Activated T-cell treated with anti-CD3 and anti-CD28 coated beads, Interleukin-2, amount 50 U/mL, for 72 hours (primary cell): ENCODE results near the gene AAK1. TPM values are rescaled to one million over a fixed set of nuclear protein-coding genes. Genes with fewer than 3 reads are reported as not detected.
"Not testable (repeated sequence)": the region's sequence is repeated elsewhere in the genome, so short reads cannot be mapped to it uniquely, and the experiment has no call there.

Experiments
- ATAC-seq, 2 donors: fragments of 150-1000 bp; cut with Tn5 transposase; replicated peaks in 1 of 2; 2 replicates each; pipeline ENCODE4 v1.10.0; 2021; ENCODE audit warnings: moderate library complexity in 2 of 2, mild to moderate bottlenecking in 1 of 2
- DNase-seq, 2 donors: peaks; one replicate each; pipeline ENCODE4 v3.0.0; 2021 to 2022; ENCODE audit warnings: mixed read lengths in 1 of 2
- H3K27ac Mint-ChIP-seq: one replicate; pipeline ENCODE4 v1.8.0; 2022; ENCODE audit warnings: mild to moderate bottlenecking, moderate library complexity, mixed read lengths
- H3K27me3 Mint-ChIP-seq: one replicate; pipeline ENCODE4 v1.8.0; 2022; ENCODE audit warnings: low read depth, mixed read lengths
- H3K36me3 Mint-ChIP-seq, 2 donors: one replicate each; pipeline ENCODE4 v1.8.0; 2022; ENCODE audit warnings: mixed read lengths in 2 of 2, mild to moderate bottlenecking in 1 of 2; ENCODE audit not compliant: insufficient read depth in 2 of 2
- H3K4me1 Mint-ChIP-seq: one replicate; pipeline ENCODE4 v1.8.0; 2022; ENCODE audit warnings: low read depth, mixed read lengths
- H3K4me3 Mint-ChIP-seq, 2 donors: one replicate each; pipeline ENCODE4 v1.8.0; 2022; ENCODE audit warnings: mild to moderate bottlenecking in 2 of 2, mixed read lengths in 2 of 2, moderate library complexity in 2 of 2
- H3K9me3 Mint-ChIP-seq, 2 donors: one replicate each; pipeline ENCODE4 v1.8.0; 2022; ENCODE audit warnings: mixed read lengths in 2 of 2
- total RNA-seq, 2 donors: library from RNA; stranded (reverse); gene quantifications; one replicate each; pipeline ENCODE4 v1.2.3, GENCODE V29; 2022

The AAK1 gene
- total RNA-seq, 2 donors from 2014 or later = 134 to 137 TPM

DNA sequence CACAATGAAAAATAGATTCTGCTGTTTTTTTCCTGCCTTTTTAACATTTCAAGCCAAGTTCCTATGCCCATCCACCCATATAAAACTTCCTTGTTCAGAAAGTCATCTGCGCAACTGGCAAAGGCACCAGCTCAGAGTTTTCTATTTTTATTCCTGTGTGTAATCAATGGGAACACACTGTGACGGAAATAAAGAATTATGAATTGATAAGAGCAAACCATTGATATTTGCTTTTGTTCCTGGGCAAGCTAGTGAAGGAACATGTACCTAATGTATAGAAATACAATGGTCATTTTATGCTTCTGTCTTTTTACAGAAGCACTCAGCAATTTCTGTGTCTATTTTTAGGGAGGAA, 30.8 kb upstream of the AAK1 start:
- Mint-ChIP-seq H3K4me3 (no peak overlapping the region), H3K27ac (no peak overlapping the region), H3K9me3 (peaks cover 1 to 2% of the 10 kb centered on the region in 2 donors), H3K27me3 (no peaks in the 10 kb centered on the region), H3K36me3 (peaks cover 2 to 7% of the 10 kb centered on the region in 2 donors), H3K4me1 (peaks cover 56% of the 10 kb centered on the region)
- no peak for ATAC-seq
- DNase-seq = no peak

DNA sequence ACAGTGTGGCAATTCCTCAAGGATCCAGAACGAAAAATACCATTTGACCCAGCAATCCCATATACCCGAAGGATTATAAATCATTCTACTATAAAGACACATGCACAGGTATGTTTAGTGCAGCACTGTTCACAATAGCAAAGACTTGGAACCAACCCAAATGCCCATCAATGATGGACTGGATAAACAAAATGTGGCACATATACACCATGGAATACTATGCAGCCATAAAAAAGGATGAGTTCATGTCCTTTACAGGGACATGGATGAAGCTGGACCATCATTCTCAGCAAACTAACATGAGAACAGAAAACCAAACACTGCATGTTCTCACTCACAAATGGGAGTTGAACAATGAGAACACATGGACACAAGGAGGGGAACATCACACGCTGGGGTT, 29.6 kb upstream of the AAK1 start:
- H3K36me3 Mint-ChIP-seq, DNase-seq, H3K9me3 Mint-ChIP-seq, H3K4me3 Mint-ChIP-seq, H3K27me3 Mint-ChIP-seq, H3K27ac Mint-ChIP-seq, ATAC-seq: not testable (repeated sequence)
- H3K4me1 Mint-ChIP-seq = peaks cover 48% of the 10 kb centered on the region

DNA sequence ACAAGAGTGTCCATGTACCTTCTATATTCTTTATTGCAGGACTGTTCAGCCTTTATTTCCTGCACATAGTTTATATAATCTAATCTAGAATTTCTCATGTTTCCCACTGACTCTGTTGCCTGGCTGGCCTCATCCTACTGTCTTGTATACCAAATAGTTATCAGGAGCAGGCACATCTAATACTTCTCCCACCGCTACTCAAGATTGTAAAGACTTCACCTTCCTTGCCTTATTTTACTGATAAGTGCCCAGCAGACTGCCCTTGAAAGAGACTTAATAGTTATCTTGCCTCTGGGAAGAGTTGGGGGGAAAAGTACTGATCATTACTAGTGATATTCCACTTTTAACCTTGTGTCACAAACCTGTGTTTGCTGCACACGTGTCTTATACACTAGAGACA, 26.1 kb upstream of the AAK1 start:
- Mint-ChIP-seq H3K9me3 (peaks cover 1 to 2% of the 10 kb centered on the region in 2 donors), H3K36me3 (peaks cover 2 to 7% of the 10 kb centered on the region in 2 donors), H3K27ac (no peak overlapping the region), H3K4me3 (no peak overlapping the region), H3K27me3 (no peaks in the 10 kb centered on the region), H3K4me1 (peaks cover 35% of the 10 kb centered on the region)
- no peak for ATAC-seq
- DNase-seq = no peak

DNA sequence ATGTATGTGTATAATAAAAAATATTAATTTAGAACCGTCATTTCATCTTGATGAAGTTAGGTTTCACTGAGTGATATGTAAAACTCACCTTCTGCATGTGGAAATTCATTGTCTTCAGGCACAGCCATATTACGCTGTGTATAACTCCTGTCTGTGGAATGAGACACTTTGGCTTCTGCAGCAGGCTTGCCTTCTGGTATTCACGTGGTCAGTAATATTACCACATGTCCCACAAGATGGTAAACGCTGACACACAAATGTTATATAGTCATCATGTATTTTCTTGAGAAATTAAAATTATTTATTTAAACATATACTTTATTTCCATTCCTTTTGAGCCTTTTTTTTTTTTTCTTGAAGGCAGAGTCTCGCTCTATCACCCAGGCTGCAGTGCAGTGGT, 25.1 kb upstream of the AAK1 start:
- no peak for ATAC-seq
- Mint-ChIP-seq H3K4me1 (peaks cover 28% of the 10 kb centered on the region), H3K9me3 (peaks cover 5% of the 10 kb centered on the region in 2 donors), H3K36me3 (peaks cover 5 to 10% of the 10 kb centered on the region in 2 donors), H3K4me3 (no peak overlapping the region), H3K27ac (no peak overlapping the region), H3K27me3 (no peaks in the 10 kb centered on the region)
- DNase-seq = no peak

DNA sequence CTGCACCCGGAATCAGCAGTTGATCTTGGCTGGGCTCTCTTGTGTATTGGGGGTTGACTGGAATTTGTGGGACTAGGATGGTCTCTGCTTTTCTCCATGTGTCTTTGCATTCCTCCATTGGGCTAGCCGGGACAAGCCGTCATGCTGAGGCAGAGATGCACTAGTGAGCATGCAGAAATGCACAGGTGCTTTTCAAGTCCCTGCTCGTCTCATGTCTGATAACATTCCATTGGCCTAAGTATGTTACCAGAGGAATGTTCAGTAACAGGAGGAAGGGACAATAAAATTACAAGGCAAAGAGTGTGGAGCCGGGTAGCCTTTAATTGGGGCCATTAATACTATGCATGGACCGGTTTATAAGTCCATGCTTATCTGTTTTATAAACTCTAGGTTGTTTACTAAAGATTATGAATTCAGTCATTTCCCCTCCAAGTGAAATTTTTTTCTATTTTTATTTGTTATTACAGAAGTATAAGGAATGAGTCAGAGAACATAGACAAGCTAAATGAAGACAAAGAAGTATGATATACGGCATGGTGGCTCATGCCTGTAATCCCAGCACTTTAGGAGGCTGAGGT, 24.4 kb upstream of the AAK1 start:
- Mint-ChIP-seq H3K4me3 (no peak overlapping the region), H3K4me1 (peaks cover 28% of the 10 kb centered on the region), H3K36me3 (peaks cover 8 to 14% of the 10 kb centered on the region in 2 donors), H3K27ac (no peak overlapping the region), H3K27me3 (no peaks in the 10 kb centered on the region), H3K9me3 (peaks cover 6 to 8% of the 10 kb centered on the region in 2 donors)
- ATAC-seq (no peak), DNase-seq (no peak)

DNA sequence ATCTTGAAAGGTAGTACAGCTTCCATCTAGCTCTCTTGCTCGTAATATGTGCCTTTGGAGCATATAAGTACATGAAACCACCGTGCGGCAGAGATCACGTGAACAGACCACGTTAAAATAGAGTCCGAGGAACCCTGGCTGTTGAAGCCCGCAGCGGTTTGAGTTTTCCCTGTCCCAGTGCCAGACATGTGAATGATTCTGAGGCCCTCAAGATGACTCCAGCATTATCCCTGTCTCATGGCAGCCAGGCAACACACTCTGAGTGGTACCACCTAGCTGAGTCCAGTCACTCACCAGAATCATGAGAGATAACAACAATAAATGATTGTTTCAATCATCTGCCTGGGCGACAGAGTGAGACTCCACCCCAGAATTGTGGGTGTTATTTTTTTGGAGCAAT, 21.6 kb upstream of the AAK1 start:
- peaks cover 23% of the 10 kb centered on the region for H3K4me1 Mint-ChIP-seq
- ATAC-seq (no peak), DNase-seq (no peak)
- H3K27me3 Mint-ChIP-seq = no peaks in the 10 kb centered on the region
- peaks cover 4 to 7% of the 10 kb centered on the region in 2 donors for H3K9me3 Mint-ChIP-seq
- H3K27ac Mint-ChIP-seq = no peak overlapping the region
- peaks cover 7% of the 10 kb centered on the region in 2 donors for H3K36me3 Mint-ChIP-seq
- H3K4me3 Mint-ChIP-seq = no peak overlapping the region

DNA sequence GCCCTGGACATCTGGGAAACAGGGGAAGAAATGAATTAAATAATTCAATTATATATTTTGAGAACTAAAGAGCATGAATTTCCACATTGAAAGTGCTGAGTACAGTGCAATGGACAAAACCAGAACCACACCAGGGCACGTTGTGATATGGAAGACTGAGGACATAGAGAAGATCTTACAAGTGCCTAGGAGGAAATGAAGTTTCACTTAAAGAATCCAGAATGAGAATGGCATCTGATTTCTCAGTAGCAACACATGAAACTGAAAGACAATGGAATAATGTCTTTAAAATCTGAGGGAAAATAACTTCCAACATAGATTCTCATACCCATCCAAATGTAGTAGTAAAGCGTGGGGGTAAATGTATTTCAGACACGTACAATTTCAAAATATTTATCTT, 20.3 kb upstream of the AAK1 start:
- peaks cover 7% of the 10 kb centered on the region in 2 donors for H3K36me3 Mint-ChIP-seq
- H3K4me3 Mint-ChIP-seq = no peak overlapping the region
- no peak for ATAC-seq
- H3K9me3 Mint-ChIP-seq = peaks cover 4 to 7% of the 10 kb centered on the region in 2 donors
- H3K27me3 Mint-ChIP-seq = no peaks in the 10 kb centered on the region
- H3K27ac Mint-ChIP-seq = no peak overlapping the region
- peaks cover 25% of the 10 kb centered on the region for H3K4me1 Mint-ChIP-seq
- DNase-seq = no peak

DNA sequence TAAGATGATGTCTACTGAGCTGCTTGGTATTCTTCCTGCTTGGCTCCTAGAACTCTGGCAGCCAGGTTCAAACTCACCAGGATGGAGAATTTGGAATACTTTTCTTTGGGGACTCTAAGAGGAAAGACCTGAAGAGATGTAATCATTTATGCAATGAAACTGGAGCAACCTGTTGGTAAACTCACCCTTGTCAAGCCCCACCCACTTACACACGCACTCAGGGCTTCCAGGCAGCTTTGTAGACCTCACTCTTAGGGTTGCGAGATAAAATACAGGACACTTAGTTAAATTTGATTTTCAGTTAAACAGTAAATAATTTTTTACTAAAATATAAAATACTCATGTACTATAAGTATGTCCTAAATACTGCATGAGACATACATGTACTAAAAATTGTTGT, 19.0 kb upstream of the AAK1 start:
- H3K4me1 Mint-ChIP-seq = peaks cover 21% of the 10 kb centered on the region
- not testable (repeated sequence) for H3K27ac Mint-ChIP-seq, H3K27me3 Mint-ChIP-seq, DNase-seq, H3K9me3 Mint-ChIP-seq, ATAC-seq, H3K36me3 Mint-ChIP-seq, H3K4me3 Mint-ChIP-seq

DNA sequence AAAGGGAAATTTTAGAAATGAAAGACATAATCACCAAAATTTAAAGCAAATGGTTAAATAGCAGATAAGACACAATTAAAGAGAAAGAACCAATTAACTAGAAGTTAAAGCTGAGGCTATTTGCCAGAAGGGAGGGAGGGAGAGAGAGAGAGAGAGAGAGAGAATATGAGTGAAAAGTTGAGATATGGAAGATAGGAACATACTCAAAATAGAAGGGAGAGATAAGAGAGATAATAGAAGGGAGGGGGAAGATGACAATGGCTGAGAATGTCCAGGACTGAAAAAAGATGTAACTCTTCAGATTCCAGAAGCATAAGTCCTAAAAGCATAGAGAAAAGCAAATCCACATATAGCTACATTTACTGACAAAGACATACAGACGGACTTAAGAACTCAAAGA, 17.1 kb upstream of the AAK1 start:
- H3K27ac Mint-ChIP-seq = no peak overlapping the region
- peaks cover 4 to 7% of the 10 kb centered on the region in 2 donors for H3K9me3 Mint-ChIP-seq
- DNase-seq (no peak), ATAC-seq (no peak)
- H3K4me1 Mint-ChIP-seq = peaks cover 16% of the 10 kb centered on the region
- H3K27me3 Mint-ChIP-seq = no peaks in the 10 kb centered on the region
- H3K36me3 Mint-ChIP-seq = peaks cover 7% of the 10 kb centered on the region in 2 donors
- no peak overlapping the region for H3K4me3 Mint-ChIP-seq

DNA sequence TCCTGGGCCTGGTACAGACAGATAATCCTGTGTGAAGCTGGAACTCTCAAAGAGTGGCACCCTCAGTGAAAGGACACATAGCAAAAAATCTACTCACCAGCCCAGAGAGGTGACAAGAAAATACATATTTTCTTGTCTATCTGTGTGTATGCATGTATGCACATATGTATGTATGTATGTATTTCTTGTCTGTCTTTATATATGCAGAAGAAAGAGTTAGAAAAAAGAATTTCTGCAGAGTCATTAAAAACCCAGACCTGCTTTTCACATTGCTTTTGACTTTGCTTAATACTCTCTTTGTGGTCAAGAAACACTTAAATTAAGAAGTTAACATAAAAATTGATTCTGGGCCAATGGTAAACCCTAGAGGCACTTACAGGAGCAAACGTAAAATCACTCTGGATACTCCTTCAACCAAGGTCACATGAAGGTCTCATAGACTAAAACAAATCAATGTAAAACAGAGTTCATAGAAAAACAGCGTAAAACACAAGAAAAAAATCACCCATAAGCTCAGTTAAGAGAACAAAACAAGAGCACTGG, 16.5 kb upstream of the AAK1 start:
- H3K9me3 Mint-ChIP-seq = peaks cover 4 to 7% of the 10 kb centered on the region in 2 donors
- peaks cover 7% of the 10 kb centered on the region in 2 donors for H3K36me3 Mint-ChIP-seq
- DNase-seq (no peak), ATAC-seq (no peak)
- H3K27ac Mint-ChIP-seq = no peak overlapping the region
- peaks cover 16% of the 10 kb centered on the region for H3K4me1 Mint-ChIP-seq
- no peaks in the 10 kb centered on the region for H3K27me3 Mint-ChIP-seq
- no peak overlapping the region for H3K4me3 Mint-ChIP-seq

DNA sequence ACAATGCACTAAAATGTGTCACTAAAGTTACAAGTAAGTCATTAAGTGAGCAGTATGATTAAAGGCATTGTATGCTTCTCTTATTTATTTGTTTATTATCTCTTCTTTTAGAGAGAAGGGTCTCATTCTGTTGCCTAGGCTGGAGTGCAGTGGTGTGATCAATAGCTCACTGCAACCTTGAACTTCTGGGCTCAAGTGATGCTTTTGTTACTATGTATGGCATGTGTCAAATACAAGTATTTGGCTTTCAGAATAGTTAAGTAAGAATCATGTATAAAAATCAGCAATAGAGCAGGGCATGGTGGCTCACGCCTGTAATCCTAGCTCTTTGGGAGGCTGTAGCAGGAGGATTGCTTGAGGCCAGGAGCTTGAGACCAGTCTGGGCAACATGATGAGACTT, 15.8 kb upstream of the AAK1 start:
- no peak overlapping the region for H3K27ac Mint-ChIP-seq
- no peak for DNase-seq
- no peak overlapping the region for H3K4me3 Mint-ChIP-seq
- peaks cover 7% of the 10 kb centered on the region in 2 donors for H3K36me3 Mint-ChIP-seq
- H3K27me3 Mint-ChIP-seq = no peaks in the 10 kb centered on the region
- H3K9me3 Mint-ChIP-seq = peaks cover 4 to 7% of the 10 kb centered on the region in 2 donors
- peaks cover 16% of the 10 kb centered on the region for H3K4me1 Mint-ChIP-seq
- ATAC-seq = no peak

DNA sequence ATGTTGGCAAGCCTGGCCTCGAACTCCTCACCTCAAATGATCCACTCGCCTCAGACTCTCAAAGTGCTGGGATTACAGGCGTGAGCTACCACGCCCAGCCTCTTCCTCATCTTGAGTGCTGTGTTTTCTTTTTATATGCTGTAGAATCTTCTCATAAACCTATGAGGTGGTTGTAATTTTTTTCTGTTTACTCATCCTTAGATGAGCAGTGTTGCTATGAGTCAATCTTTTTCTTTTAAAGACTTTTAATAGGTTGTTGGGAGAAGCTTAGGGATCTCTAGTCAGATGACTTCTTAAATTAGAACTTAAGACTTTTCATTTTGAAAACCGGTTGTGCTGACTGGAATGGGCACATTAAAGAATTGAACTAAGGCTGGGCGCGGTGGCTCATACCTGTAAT, 8.7 kb upstream of the AAK1 start:
- H3K4me1 Mint-ChIP-seq = peaks cover 60% of the 10 kb centered on the region
- peak overlapping the region; percentile 19 for H3K27ac Mint-ChIP-seq
- peak; percentile 46 to 71 for ATAC-seq
- H3K4me3 Mint-ChIP-seq = peak overlapping the region; percentile 48 to 69
- no peaks in the 10 kb centered on the region for H3K36me3 Mint-ChIP-seq
- DNase-seq = peak in 1 of 2 donors; percentile 20
- H3K27me3 Mint-ChIP-seq = no peaks in the 10 kb centered on the region
- no peaks in the 10 kb centered on the region for H3K9me3 Mint-ChIP-seq

DNA sequence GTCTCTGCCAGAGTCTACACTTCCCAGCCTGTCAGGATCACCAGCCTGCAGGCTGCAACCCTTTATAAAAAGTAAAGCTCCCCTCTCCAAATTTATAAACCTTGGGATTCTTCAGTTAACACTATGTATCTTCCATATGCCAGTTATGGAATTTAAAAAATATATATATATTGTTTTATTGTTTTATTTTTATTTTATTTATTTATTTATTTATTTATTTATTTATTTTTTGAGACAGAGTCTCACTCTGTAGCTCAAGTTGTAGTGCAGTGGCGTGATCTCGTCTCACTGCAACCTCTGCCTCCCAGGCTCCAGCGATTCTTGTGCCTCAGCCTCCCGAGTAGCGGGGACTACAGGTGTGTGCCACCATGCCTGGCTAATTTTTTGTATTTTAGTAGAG, 3.7 kb upstream of the AAK1 start:
- not testable (repeated sequence) for H3K9me3 Mint-ChIP-seq
- H3K4me3 Mint-ChIP-seq = peak overlapping the region; percentile 91 to 92

DNA sequence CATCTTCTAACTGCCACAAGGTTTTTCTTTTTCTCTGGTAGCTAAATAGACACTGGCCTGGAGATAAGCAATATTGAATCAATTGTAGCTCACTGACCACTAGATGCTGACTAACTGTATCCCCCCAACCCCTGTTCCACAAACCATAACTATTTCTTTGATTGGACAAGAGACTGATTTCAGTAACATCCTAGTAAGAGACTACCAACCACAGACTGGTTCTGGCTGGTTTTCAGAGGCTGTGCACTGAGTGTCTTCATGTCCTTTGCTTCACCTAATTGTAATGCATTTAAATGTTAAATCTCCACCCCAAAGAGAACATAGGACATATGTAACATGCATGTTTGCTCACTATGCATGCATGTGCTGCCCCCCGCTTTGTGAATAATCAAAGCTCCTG, 3.2 kb upstream of the AAK1 start:
- Mint-ChIP-seq H3K9me3 (no peaks in the 10 kb centered on the region), H3K4me3 (peak overlapping the region; percentile 91 to 92), H3K27ac (peak overlapping the region; percentile 95), H3K4me1 (peaks cover 65% of the 10 kb centered on the region), H3K36me3 (peaks cover 7 to 8% of the 10 kb centered on the region in 2 donors), H3K27me3 (no peaks in the 10 kb centered on the region)
- no peak for DNase-seq
- ATAC-seq = no peak

More for the DNA sequence above, 3.7 kb upstream of the AAK1 start:
- Mint-ChIP-seq H3K4me1 (peaks cover 69% of the 10 kb centered on the region), H3K27ac (peak overlapping the region; percentile 95)
- DNase-seq, ATAC-seq, H3K27me3 Mint-ChIP-seq, H3K36me3 Mint-ChIP-seq: not testable (repeated sequence)
